Tibial nerve (tissue), 4 donors: ENCODE measurements around the gene PTGIS. TPM values are rescaled to one million over a fixed set of nuclear protein-coding genes. Genes with fewer than 3 reads are reported as not detected.
"Not testable (repeated sequence)": the region's sequence is repeated elsewhere in the genome, so short reads cannot be mapped to it uniquely, and the experiment has no call there.

ENCODE experiments used
- DNase-seq, 2 donors: peaks; one replicate each; pipeline ENCODE4 v3.0.0-alpha.2; 2019; ENCODE audit warnings: low spot score in 2 of 2
- H3K27ac ChIP-seq, 4 donors: fragments of 200-600 bp; sonication (generic) in 3 of 4; one replicate each; pipeline ENCODE4 v1.5.1; 2017 to 2019; ENCODE audit warnings: mild to moderate bottlenecking in 1 of 4
- H3K27me3 ChIP-seq, 2 donors: fragments of 200-600 bp; sonication (generic) in 1 of 2; one replicate each; pipeline versions ENCODE4 v1.5.1 to v1.6.0; 2017 to 2019
- H3K36me3 ChIP-seq, 3 donors: fragments of 200-600 bp; sonication (generic); one replicate each; pipeline ENCODE4 v1.5.1; 2018 to 2019
- H3K4me1 ChIP-seq, 4 donors: fragments of 200-600 bp; sonication (generic) in 3 of 4; one replicate each; pipeline ENCODE4 v1.5.1; 2017 to 2019
- H3K4me3 ChIP-seq, 4 donors: fragments of 200-600 bp; sonication (generic) in 3 of 4; one replicate each; pipeline ENCODE4 v1.5.1; 2017 to 2019; ENCODE audit warnings: mild to moderate bottlenecking in 1 of 4, moderate library complexity in 1 of 4
- H3K9me3 ChIP-seq, 4 donors: fragments of 200-600 bp; sonication (generic) in 3 of 4; one replicate each; pipeline ENCODE4 v1.5.1; 2017 to 2019
- EP300 ChIP-seq, 2 donors: sonication (generic); formaldehyde crosslinking; IDR thresholded peaks; one replicate each; pipeline ENCODE4 v1.6.1; 2017; ENCODE audit warnings: antibody characterized with exemption in 2 of 2, mild to moderate bottlenecking in 1 of 2
- POLR2A ChIP-seq, 2 donors: fragments of 450-650 bp; IDR thresholded peaks; one replicate each; pipeline ENCODE4 v1.6.1; 2017; ENCODE audit warnings: antibody characterized with exemption in 2 of 2, mild to moderate bottlenecking in 2 of 2, moderate library complexity in 2 of 2
- WGBS, 2 donors: methylation state at CpG; one replicate each; pipeline ENCODE4 v1.1.5; 2018; 5-methylcytosine and 5-hydroxymethylcytosine counted together
- total RNA-seq, 4 donors: library from RNA; depleted of rRNA; stranded (reverse); fragments of >200 nt; gene quantifications; one replicate each; pipeline ENCODE4 v1.1.0, GENCODE V29; 2016
- TF ChIP-seq, protein P1 (sequence below), 5 experiments: fragments of 200-600 bp in 3 of 5; fragments of 450-650 bp in 2 of 5; sonication (generic) in 3 of 5; IDR thresholded peaks; one replicate each; pipeline ENCODE4 v1.5.1; 2016 to 2019; ENCODE audit warnings: antibody characterized with exemption in 5 of 5, mild to moderate bottlenecking in 3 of 5, moderate library complexity in 2 of 5

Gene PTGIS
- 10 to 100 TPM; 31.5 to 92.4 (median 47.5) TPM for total RNA-seq

DNA sequence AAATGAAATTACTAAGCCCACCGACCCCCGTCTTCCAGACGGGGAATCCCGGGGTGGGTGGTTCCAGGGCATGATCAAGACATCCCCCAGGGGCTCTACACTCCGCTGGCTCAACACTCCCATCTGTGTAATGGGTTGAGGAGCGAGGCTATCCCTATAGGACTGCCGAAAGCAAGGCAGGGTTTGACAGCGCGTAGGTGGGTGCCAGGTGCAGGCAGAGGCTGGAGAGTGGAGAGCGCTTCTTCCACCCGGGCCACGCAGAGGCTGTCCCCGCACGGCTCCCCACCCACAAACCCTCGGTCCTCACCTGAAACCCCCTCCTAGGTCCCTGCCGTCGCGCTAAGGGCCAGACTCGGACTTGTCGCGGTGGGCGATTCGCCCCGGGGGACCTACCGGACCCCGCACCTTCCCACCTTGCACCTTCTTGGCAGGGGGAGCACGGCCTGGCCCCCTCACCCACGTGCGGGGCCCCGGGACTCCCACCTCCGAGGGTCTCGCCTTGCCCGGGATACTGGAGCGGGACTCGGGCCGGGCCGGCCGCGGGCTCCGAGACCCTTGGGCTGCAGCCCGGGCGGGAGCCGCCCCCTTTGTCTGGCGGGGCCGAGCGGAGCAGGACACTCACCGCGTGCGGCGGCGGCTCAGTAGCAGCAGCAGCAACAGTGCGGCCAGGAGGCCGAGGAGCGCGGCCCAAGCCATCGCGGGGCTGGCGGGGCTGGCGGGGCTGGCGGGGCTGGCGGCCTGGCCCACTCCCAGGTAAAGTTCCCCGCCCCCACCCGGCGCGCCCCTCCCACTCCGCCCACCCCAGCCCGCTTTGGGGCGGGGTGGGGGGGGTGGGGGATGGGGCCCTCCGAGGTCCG, at the start of gene PTGIS:
PTGIS (minus strand) TSS at position 717 of the 857 bp plus-strand sequence; CDS start at position 696, 21 bp downstream.
- WGBS, 2 donors = 19% methylated on average over 19 to 26 of the region's 70 CpGs
- TF ChIP-seq, protein P1, sequence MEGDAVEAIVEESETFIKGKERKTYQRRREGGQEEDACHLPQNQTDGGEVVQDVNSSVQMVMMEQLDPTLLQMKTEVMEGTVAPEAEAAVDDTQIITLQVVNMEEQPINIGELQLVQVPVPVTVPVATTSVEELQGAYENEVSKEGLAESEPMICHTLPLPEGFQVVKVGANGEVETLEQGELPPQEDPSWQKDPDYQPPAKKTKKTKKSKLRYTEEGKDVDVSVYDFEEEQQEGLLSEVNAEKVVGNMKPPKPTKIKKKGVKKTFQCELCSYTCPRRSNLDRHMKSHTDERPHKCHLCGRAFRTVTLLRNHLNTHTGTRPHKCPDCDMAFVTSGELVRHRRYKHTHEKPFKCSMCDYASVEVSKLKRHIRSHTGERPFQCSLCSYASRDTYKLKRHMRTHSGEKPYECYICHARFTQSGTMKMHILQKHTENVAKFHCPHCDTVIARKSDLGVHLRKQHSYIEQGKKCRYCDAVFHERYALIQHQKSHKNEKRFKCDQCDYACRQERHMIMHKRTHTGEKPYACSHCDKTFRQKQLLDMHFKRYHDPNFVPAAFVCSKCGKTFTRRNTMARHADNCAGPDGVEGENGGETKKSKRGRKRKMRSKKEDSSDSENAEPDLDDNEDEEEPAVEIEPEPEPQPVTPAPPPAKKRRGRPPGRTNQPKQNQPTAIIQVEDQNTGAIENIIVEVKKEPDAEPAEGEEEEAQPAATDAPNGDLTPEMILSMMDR (IDR thresholded peaks at IDR 0.05) = no peak
- TF ChIP-seq EP300 (IDR thresholded peaks at IDR 0.05) = no peak
- no peak for DNase-seq
- Histone ChIP-seq H3K9me3 (no peaks in the 10 kb centered on the region), H3K36me3 (no peaks in the 10 kb centered on the region), H3K4me3 (peak within 1 kb of the TSS; percentile 24 to 56 (median 29)), H3K4me1 (peaks cover 0 to 56% (median 7%) of the 10 kb centered on the region in 4 donors), H3K27ac (peak within 1 kb of the TSS; percentile 34 to 85 (median 56)), H3K27me3 (peaks cover 0 to 48% of the 10 kb centered on the region in 2 donors)

DNA sequence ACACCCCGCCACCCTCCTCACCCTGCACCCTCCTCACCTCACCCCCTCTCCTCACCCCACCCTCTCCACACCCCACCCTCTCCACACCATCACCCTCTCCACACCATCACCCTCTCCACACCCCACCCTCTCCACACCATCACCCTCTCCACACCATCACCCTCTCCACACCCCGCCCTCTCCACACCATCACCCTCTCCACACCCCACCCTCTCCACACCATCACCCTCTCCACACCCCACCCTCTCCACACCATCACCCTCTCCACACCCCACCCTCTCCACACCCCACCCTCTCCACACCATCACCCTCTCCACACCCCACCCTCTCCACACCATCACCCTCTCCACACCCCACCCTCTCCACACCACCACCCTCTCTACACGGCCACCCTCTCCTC, 49.5 kb upstream of the PTGIS start:
- not testable (repeated sequence) for H3K4me1 ChIP-seq, H3K27me3 ChIP-seq, DNase-seq, H3K27ac ChIP-seq, H3K4me3 ChIP-seq, H3K9me3 ChIP-seq, H3K36me3 ChIP-seq
- 77 to 85% methylated on average over 2 of the region's 3 CpGs for WGBS, 2 donors

DNA sequence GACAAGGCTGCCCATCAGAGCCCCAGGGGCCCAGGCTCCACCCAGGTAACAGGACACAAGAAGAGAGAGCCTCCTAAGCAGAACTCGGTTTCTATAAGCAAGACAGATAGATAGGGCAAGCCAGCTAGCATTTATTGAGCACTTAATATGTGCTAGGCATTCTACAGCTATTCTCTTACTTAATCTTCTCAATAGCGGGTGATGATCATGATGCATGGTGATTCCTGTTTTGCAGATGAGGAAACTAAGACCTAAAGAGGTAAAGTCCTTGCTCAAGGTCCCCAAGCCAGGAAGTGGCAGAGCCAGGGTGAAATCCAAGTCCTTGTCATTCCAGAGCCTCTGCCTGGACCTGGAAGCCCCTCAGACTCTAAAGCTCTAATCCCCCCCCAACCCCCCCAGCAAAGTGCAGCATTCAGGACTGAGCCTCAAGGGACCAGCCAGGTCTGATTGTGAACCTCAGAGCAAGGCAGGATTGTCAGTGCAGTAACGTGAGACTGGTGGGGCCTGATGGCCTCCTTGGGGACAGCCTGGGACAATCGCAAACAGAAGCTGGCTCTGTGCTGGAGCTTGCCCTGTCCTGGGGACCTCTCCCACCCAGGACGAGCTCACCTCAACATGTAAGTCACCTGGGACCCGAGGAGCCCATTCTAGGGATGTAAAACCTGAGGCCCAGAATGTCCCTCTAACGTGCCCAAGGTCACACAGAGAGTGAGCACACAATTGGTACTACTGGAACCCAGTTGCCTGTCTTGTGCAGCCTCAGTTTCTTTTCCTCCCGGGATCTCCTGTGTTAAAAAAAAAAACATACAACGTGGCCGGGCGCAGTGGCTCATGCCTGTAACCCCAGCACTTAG, 48.4 kb upstream of the PTGIS start:
- Histone ChIP-seq H3K27ac (no peak overlapping the region), H3K27me3 (no peaks in the 10 kb centered on the region), H3K4me3 (no peak overlapping the region), H3K9me3 (peaks cover 0 to under 1% (median 0%) of the 10 kb centered on the region in 4 donors), H3K4me1 (peaks cover 0 to 12% (median 7%) of the 10 kb centered on the region in 4 donors), H3K36me3 (no peaks in the 10 kb centered on the region)
- WGBS, 2 donors = 80 to 85% methylated on average over 9 to 11 of the region's 11 CpGs
- TF ChIP-seq, protein P1 (IDR thresholded peaks at IDR 0.05) = no peak
- TF ChIP-seq POLR2A (IDR thresholded peaks at IDR 0.05) = no peak
- no peak for TF ChIP-seq EP300 (IDR thresholded peaks at IDR 0.05)
- no peak for DNase-seq

DNA sequence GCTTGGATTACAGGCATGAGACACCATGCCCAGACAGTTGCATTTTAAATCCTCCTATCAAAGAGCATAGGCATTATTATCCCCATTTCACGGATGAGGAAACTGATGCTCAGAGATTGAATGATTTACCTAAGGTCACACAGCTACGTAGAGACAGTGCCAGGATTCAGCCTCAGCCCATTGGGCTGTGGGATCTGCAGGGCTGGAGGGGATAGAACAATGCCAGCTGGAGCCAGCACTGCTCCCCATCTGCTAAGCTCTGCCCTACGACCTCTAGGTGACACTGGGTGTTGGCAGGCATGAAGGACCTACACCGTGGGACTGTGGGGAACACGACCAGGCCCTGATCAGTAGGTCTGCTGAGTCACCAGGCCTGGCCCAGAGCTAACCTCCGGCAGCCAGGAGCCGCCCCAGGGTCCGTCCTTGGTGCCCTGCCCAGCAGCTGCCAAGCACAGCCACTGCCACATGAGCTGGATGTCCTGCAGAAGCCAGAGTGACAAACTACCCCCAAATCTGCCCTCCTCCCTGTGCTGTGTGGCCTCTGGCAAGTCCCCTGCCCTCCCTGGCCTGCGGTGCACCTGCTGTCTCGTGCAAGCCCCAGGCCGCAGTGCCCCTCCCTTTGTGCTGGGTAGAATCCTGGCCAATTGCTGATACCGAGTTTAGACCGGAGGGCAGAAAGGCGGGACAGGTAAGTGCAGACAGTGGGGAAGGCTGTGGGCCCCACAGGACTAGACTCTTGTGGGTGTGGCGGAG, 47.6 kb upstream of the PTGIS start:
- 65 to 77% methylated on average over 15 of the region's 15 CpGs for WGBS, 2 donors
- DNase-seq = no peak
- no peak overlapping the region for H3K27ac ChIP-seq

DNA sequence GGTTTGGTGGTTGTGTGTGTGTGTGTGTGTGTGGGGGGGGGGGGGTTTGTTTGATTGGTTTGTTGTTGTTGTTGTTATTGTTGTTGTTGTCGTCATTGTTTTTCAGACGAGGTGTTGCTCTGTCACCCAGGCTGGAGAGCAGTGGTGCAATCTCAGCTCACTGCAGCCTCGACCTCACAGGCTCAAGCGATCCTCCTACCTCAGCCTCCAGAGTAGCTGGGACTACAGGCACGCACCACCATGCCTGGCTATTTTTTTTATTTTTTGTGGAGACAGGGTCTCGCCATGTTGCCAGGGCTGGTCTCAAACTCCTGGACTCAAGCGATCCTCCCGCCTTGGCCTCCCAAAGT, 47.1 kb upstream of the PTGIS start:
- not testable (repeated sequence) for H3K9me3 ChIP-seq, DNase-seq, H3K36me3 ChIP-seq, H3K4me3 ChIP-seq, H3K27ac ChIP-seq, H3K27me3 ChIP-seq
- 92 to 93% methylated on average over 8 of the region's 8 CpGs for WGBS, 2 donors
- H3K4me1 ChIP-seq = peaks cover 0 to 21% (median 14%) of the 10 kb centered on the region in 4 donors

More for the DNA sequence above, 47.6 kb upstream of the PTGIS start:
- Histone ChIP-seq H3K36me3 (no peaks in the 10 kb centered on the region), H3K9me3 (no peaks in the 10 kb centered on the region), H3K4me3 (no peak overlapping the region), H3K27me3 (no peaks in the 10 kb centered on the region), H3K4me1 (peaks cover 0 to 20% (median 14%) of the 10 kb centered on the region in 4 donors)
- TF ChIP-seq POLR2A (IDR thresholded peaks at IDR 0.05) = no peak
- TF ChIP-seq, protein P1 (IDR thresholded peaks at IDR 0.05) = no peak
- TF ChIP-seq EP300 (IDR thresholded peaks at IDR 0.05) = no peak
